ENCODE results near the gene NGFR. TPM values are rescaled to one million over a fixed set of nuclear protein-coding genes. Genes with fewer than 3 reads are reported as not detected.
"Not testable (repeated sequence)": the region's sequence is repeated elsewhere in the genome, so short reads cannot be mapped to it uniquely, and the experiment has no call there.

The NGFR gene
- total RNA-seq, 2 experiments from 2014 or later, result 0.33 to 0.58 TPM

GRCh38 chr17:49528966-49529365 is 33.9 kb downstream of the NGFR start:
- ChIA-PET POLR2A (no interaction called here), CTCF (interaction anchor here (0.7 to 1.1 kb wide), 2 partner anchors 29 to 179 kb away, joined by 3 read pairs; partner anchors contain the start of gene SLC35B1)
- DNase-seq, result no peak
- Mint-ChIP-seq H3K4me3 (no peak overlapping the region), H3K36me3 (ENCODE audit: low read depth) (no peaks in the 10 kb centered on the region), H3K27me3 (peaks cover 37% of the 10 kb centered on the region), H3K4me1 (no peaks in the 10 kb centered on the region), H3K27ac (no peak overlapping the region), H3K9me3 (no peaks in the 10 kb centered on the region)

GRCh38 chr17:49530118-49530517 is 35.0 kb downstream of the NGFR start:
- CTCF ChIA-PET, result interaction anchor here (1.1 kb wide), 1 partner anchor 28 kb away, joined by 3 read pairs; no protein-coding TSS in a partner anchor
- Mint-ChIP-seq H3K27me3 (peaks cover 39% of the 10 kb centered on the region), H3K27ac (no peak overlapping the region), H3K9me3 (no peaks in the 10 kb centered on the region), H3K4me3 (no peak overlapping the region), H3K4me1 (no peaks in the 10 kb centered on the region), H3K36me3 (ENCODE audit: low read depth) (no peaks in the 10 kb centered on the region)
- POLR2A ChIA-PET, result no interaction called here
- DNase-seq, result no peak

- no peak for DNase-seq
- ChIA-PET POLR2A (no interaction called here), CTCF (no interaction called here)
- peaks cover 14% of the 10 kb centered on the region for H3K9me3 Mint-ChIP-seq
- H3K27me3 Mint-ChIP-seq, result peaks cover 8% of the 10 kb centered on the region
- H3K4me3 Mint-ChIP-seq, result no peak overlapping the region
- peaks cover 7% of the 10 kb centered on the region for H3K36me3 Mint-ChIP-seq (ENCODE audit: low read depth)
- H3K27ac Mint-ChIP-seq, result no peak overlapping the region
- H3K4me1 Mint-ChIP-seq, result no peaks in the 10 kb centered on the region
These were observed 48.8 kb downstream of the NGFR start for GRCh38 chr17:49543860-49544259.

GRCh38 chr17:49545007-49545660 is 50.0 kb downstream of the NGFR start:
- peaks cover 14% of the 10 kb centered on the region for H3K9me3 Mint-ChIP-seq
- CTCF ChIA-PET, result interaction anchor here (0.9 kb wide), 1 partner anchor 12 kb away, joined by 4 read pairs; no protein-coding TSS in a partner anchor
- peaks cover 7% of the 10 kb centered on the region for H3K36me3 Mint-ChIP-seq (ENCODE audit: low read depth)
- POLR2A ChIA-PET, result no interaction called here
- no peaks in the 10 kb centered on the region for H3K4me1 Mint-ChIP-seq
- H3K27ac Mint-ChIP-seq, result no peak overlapping the region
- DNase-seq, result no peak
- H3K4me3 Mint-ChIP-seq, result no peak overlapping the region
- peaks cover 8% of the 10 kb centered on the region for H3K27me3 Mint-ChIP-seq

GRCh38 chr17:49545806-49546545 is 50.9 kb downstream of the NGFR start:
- Mint-ChIP-seq H3K4me1 (no peaks in the 10 kb centered on the region), H3K27me3 (peaks cover 5% of the 10 kb centered on the region), H3K27ac (no peak overlapping the region), H3K36me3 (ENCODE audit: low read depth) (peaks cover 7% of the 10 kb centered on the region), H3K4me3 (no peak overlapping the region), H3K9me3 (peaks cover 14% of the 10 kb centered on the region)
- ChIA-PET CTCF (no interaction called here), POLR2A (no interaction called here)
- DNase-seq, result no peak

GRCh38 chr17:49546546-49547535 is 51.7 kb downstream of the NGFR start:
- no peak overlapping the region for H3K27ac Mint-ChIP-seq
- H3K4me1 Mint-ChIP-seq, result no peaks in the 10 kb centered on the region
- peaks cover 7% of the 10 kb centered on the region for H3K36me3 Mint-ChIP-seq (ENCODE audit: low read depth)
- ChIA-PET CTCF (no interaction called here), POLR2A (no interaction called here)
- H3K4me3 Mint-ChIP-seq, result no peak overlapping the region
- H3K27me3 Mint-ChIP-seq, result peaks cover 5% of the 10 kb centered on the region
- DNase-seq, result no peak
- H3K9me3 Mint-ChIP-seq, result peaks cover 14% of the 10 kb centered on the region

- Mint-ChIP-seq H3K27me3 (no peaks in the 10 kb centered on the region), H3K4me3 (no peak overlapping the region), H3K4me1 (no peaks in the 10 kb centered on the region), H3K36me3 (ENCODE audit: low read depth) (peaks cover 7% of the 10 kb centered on the region), H3K9me3 (peaks cover 14% of the 10 kb centered on the region), H3K27ac (no peak overlapping the region)
- no peak for DNase-seq
- CTCF ChIA-PET, result no interaction called here
- POLR2A ChIA-PET, result no interaction called here
These were observed 52.5 kb downstream of the NGFR start for GRCh38 chr17:49547566-49547965.

- Mint-ChIP-seq H3K4me1 (no peaks in the 10 kb centered on the region), H3K27ac (no peak overlapping the region), H3K9me3 (peaks cover 14% of the 10 kb centered on the region), H3K27me3 (no peaks in the 10 kb centered on the region), H3K4me3 (no peak overlapping the region), H3K36me3 (ENCODE audit: low read depth) (peaks cover 7% of the 10 kb centered on the region)
- CTCF ChIA-PET, result no interaction called here
- POLR2A ChIA-PET, result no interaction called here
- DNase-seq, result no peak
These were observed 53.0 kb downstream of the NGFR start for GRCh38 chr17:49548051-49548505.

GRCh38 chr17:49548506-49549310 is 53.6 kb downstream of the NGFR start:
- POLR2A ChIA-PET, result no interaction called here

GRCh38 chr17:49549311-49549605 is 54.2 kb downstream of the NGFR start:
- H3K36me3 Mint-ChIP-seq (ENCODE audit: low read depth), result no peaks in the 10 kb centered on the region
- CTCF ChIA-PET, result no interaction called here
- POLR2A ChIA-PET, result no interaction called here
- H3K4me3 Mint-ChIP-seq, result no peak overlapping the region
- DNase-seq, result no peak
- H3K9me3 Mint-ChIP-seq, result peaks cover 2% of the 10 kb centered on the region
- H3K27me3 Mint-ChIP-seq, result no peaks in the 10 kb centered on the region
- H3K27ac Mint-ChIP-seq, result no peak overlapping the region
- H3K4me1 Mint-ChIP-seq, result no peaks in the 10 kb centered on the region

More at GRCh38 chr17:49548506-49549310, 53.6 kb downstream of the NGFR start:
- no peak for DNase-seq
- CTCF ChIA-PET, result no interaction called here
- H3K9me3 Mint-ChIP-seq, result peaks cover 8% of the 10 kb centered on the region
- H3K27me3 Mint-ChIP-seq, result no peaks in the 10 kb centered on the region
- no peak overlapping the region for H3K4me3 Mint-ChIP-seq
- no peak overlapping the region for H3K27ac Mint-ChIP-seq
- H3K4me1 Mint-ChIP-seq, result no peaks in the 10 kb centered on the region
- peaks cover 2% of the 10 kb centered on the region for H3K36me3 Mint-ChIP-seq (ENCODE audit: low read depth)

GRCh38 chr17:49549691-49550678 is 54.9 kb downstream of the NGFR start:
- Mint-ChIP-seq H3K4me1 (no peaks in the 10 kb centered on the region), H3K27me3 (no peaks in the 10 kb centered on the region), H3K4me3 (no peak overlapping the region), H3K36me3 (ENCODE audit: low read depth) (no peaks in the 10 kb centered on the region), H3K27ac (no peak overlapping the region), H3K9me3 (no peaks in the 10 kb centered on the region)
- ChIA-PET CTCF (no interaction called here), POLR2A (no interaction called here)
- no peak for DNase-seq

- CTCF ChIA-PET, result interaction anchor here (0.7 kb wide), 1 partner anchor 145 kb away, joined by 5 read pairs; no protein-coding TSS in a partner anchor
These were observed 55.7 kb downstream of the NGFR start for GRCh38 chr17:49550764-49551163.

More at GRCh38 chr17:49550764-49551163, 55.7 kb downstream of the NGFR start:
- H3K27ac Mint-ChIP-seq; POLR2A ChIA-PET; DNase-seq; H3K36me3 Mint-ChIP-seq (ENCODE audit: low read depth); H3K4me1 Mint-ChIP-seq; H3K9me3 Mint-ChIP-seq; H3K27me3 Mint-ChIP-seq; H3K4me3 Mint-ChIP-seq: not testable (repeated sequence)
